Activated T-helper 1 cell treated with anti-CD3 and anti-CD28 coated beads, Interleukin-2, amount 50 U/mL, for 16 hours (primary cell): ENCODE results near the gene PLA2G2D.

ENCODE experiments used
- DNase-seq, 2 donors: peaks; one replicate each; pipeline ENCODE4 v3.0.0-alpha.2; 2020; ENCODE audit warnings: low read depth in 1 of 2, low spot score in 1 of 2

Gene PLA2G2D

GRCh38 chr1:20089328-20090077 lies 29.8 kb downstream of the PLA2G2D start:
- DNase-seq: no peak

GRCh38 chr1:20087668-20088067 lies 31.7 kb downstream of the PLA2G2D start:
- no peak for DNase-seq

GRCh38 chr1:20086800-20087199 lies 32.5 kb downstream of the PLA2G2D start:
- no peak for DNase-seq

- DNase-seq: no peak
These were observed 36.0 kb downstream of the PLA2G2D start for GRCh38 chr1:20083178-20083944.

GRCh38 chr1:20082772-20083171 lies 36.6 kb downstream of the PLA2G2D start:
- DNase-seq: no peak

- DNase-seq: no peak
These were observed 38.0 kb downstream of the PLA2G2D start for GRCh38 chr1:20081353-20081810.

GRCh38 chr1:20080441-20081352 lies 38.6 kb downstream of the PLA2G2D start:
- DNase-seq: no peak

- DNase-seq: no peak
These were observed 39.6 kb downstream of the PLA2G2D start for GRCh38 chr1:20079661-20080305.

GRCh38 chr1:20078711-20079110 lies 40.6 kb downstream of the PLA2G2D start:
- DNase-seq: no peak

GRCh38 chr1:20078171-20078651 lies 41.1 kb downstream of the PLA2G2D start:
- no peak for DNase-seq

- DNase-seq: no peak
These were observed 42.5 kb downstream of the PLA2G2D start for GRCh38 chr1:20076710-20077461.

GRCh38 chr1:20076223-20076622 lies 43.1 kb downstream of the PLA2G2D start:
- no peak for DNase-seq

- DNase-seq: no peak
These were observed 44.0 kb downstream of the PLA2G2D start for GRCh38 chr1:20075345-20075744.

GRCh38 chr1:20074725-20075171 lies 44.6 kb downstream of the PLA2G2D start:
- DNase-seq: no peak

- no peak for DNase-seq
These were observed 45.1 kb downstream of the PLA2G2D start for GRCh38 chr1:20074055-20074724.

GRCh38 chr1:20073256-20073655 lies 46.1 kb downstream of the PLA2G2D start:
- DNase-seq: no peak

GRCh38 chr1:20072771-20073170 lies 46.6 kb downstream of the PLA2G2D start:
- DNase-seq: no peak

- DNase-seq: no peak
These were observed 47.9 kb downstream of the PLA2G2D start for GRCh38 chr1:20071416-20071815.

- no peak for DNase-seq
These were observed 49.0 kb downstream of the PLA2G2D start for GRCh38 chr1:20070357-20070756.
